HG03175 (cell line): ENCODE results near the gene IFITM1.
"Not testable (repeated sequence)": the region's sequence is repeated elsewhere in the genome, so short reads cannot be mapped to it uniquely, and the experiment has no call there.

ENCODE experiments used
- ATAC-seq: cut with Tn5 transposase; IDR thresholded peaks from one replicate; pipeline ENCODE4 v1.9.1; 2021; ENCODE audit warnings: mild to moderate bottlenecking, moderate library complexity; ENCODE audit not compliant: unreplicated experiment

Gene IFITM1

DNA sequence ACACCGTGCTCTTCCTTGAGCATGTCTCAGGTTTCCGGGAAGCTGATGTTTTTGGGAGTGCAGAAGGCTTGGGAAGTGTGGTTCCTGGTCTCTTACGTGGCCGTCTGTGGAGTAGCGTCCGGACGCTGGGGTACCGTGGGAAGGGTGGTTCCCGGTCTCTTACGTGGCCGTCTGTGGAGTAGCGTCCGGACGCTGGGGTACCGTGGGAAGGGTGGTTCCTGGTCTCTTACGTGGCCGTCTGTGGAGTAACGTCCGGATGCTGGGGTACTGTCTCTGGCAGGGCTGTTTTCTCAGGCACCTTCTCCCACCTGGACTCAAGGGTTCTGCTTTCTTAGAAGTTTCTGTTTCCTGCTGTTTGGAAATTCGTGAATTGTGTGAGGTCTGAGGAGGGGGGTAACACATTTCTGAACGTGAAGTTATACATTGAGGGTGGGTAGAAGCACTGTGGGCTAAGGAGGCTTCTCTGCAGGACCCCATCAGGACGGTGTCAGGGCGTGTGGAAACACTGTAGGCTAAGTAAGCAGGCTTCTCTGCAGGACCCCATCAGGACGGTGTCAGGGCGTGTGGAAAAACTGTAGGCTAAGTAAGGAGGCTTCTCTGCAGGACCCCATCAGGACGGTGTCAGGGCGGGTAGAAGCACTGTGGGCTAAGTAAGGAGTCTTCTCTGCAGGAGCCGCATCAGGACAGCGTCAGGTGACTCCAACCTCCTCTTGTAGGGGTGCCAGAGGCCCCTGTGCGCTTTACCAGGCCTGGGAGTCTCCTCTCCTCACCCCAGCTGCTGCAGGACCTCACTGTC is 12.2 kb downstream of the IFITM1 start:
- no peak for ATAC-seq

DNA sequence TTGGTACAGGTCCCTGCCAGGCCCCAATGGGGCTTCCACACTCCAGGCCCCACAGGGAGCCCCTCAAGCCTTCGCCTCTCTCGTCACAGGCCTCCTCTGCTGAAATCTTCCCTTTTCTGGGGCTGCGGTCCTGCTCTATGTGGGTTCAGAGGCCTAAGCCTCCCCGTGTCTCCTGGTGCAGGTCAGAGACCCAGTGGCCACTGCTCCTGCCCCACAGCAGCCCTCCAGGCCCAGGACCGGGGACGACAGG is 12.7 kb downstream of the IFITM1 start:
- ATAC-seq: peak; percentile 10

DNA sequence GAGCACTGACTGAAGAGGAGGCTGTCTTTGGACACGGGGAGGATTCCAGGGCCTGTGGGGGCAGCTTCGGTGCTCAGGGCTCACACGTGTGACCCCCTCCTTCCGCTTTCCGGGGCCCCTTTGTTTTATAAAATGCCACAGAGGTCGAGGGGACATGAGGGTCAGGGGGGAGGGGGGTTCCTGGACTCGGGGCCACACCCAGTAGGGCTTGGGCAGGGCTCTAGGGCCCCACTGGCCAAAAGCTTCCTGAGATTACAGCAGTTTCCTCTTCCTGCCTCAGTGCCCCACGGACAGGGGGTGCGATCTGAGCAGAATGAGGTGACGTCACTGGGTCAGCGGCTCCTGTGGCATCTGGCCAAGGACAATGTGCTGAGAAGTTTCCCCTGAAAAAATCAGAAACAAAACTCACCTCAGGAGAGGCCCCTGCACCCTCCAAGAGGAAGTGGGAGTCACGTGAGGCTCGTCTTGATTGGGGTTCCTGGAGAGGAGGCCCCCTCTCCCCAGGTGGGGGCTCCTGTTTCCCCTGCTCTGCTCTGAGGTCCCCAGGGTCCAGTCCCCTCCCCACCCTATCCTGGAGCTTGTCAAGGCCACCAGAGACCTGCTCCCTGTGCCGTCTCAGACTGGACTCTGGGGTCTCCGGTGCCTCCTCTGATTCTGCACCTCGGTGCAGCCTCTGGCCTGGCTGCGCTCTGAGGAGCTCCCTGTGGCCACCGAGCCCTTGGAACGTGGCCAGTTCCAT is 13.2 kb downstream of the IFITM1 start:
- peak; percentile 85 for ATAC-seq

DNA sequence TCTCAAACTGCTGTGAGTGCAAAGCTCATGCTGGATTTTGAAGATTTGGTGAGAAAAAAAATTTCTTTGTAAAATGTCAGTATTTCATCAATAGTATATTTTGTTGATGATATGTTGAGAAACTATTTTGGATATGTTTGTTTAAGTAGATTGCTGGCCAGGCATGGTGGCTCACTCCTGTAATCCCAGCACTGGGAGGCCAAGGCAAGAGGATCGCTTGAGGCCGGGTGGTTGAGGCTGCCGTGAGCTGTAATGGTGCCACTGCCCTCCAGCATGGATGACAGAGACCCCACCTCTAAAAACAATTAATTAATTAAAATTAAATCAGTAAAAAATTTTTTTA is 13.7 kb downstream of the IFITM1 start:
- no peak for ATAC-seq

DNA sequence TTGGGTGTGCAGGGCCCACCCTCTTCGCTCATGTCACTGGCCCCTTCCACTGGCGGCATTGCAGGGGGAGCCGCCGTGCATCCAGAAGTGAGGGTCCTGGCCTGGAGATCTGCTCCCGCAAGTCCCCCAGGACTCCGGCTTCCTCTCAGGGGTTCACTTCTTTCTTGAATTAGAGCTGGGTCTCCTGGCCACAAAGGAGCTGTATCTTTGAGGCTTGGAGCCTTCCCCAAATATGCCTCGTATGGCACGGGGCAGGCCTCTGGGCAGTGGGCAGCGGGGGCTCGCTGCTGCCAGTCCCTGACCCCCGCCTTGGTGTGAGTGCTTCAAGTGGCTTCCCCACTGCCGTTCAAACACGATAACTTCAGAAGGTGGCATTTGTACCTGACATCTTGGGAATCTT is 14.2 kb downstream of the IFITM1 start:
- ATAC-seq: no peak

DNA sequence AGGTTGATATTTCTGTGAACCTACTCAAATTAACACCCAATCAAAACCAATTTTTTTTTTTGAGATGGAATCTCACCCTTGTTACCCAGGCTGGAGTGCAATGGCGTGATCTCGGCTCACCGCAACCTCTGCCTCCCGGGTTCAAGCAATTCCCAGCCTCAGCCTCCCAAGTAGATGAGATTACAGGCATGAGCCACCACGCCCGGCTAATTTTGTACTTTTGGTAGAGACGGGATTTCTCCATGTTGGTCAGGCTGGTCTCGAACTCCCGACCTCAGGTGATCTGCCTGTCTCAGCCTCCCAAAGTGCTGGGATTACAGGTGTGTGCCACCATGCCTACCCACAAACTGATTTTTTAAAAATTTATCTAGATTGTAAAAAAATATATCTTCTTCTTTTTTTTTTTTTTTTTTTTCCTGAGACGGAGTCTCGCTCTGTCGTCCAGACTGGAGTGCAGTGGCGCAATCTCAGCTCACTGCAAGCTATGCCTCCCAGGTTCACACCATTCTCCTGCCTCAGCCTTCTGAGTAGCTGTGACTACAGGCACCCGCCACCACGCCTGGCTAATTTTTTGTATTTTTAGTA is 14.8 kb downstream of the IFITM1 start:
- not testable (repeated sequence) for ATAC-seq

DNA sequence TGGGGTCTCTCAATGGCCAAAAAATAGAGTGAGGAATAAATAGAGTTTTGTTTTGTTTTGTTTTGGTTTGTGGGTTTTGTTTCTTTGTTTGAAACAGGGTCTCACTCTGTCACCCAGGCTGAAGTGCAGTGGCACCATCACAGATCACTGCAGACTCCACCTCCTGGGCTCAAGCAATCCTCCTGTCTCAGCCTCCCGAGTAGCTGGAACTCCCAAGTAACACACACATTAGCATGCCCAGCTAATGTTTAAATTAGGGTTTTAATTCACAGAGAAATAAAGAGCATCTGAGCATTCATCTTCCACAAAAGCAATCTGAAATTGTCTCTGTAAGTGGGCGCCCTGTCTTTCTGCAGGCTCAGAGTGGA is 16.0 kb downstream of the IFITM1 start:
- ATAC-seq: no peak

DNA sequence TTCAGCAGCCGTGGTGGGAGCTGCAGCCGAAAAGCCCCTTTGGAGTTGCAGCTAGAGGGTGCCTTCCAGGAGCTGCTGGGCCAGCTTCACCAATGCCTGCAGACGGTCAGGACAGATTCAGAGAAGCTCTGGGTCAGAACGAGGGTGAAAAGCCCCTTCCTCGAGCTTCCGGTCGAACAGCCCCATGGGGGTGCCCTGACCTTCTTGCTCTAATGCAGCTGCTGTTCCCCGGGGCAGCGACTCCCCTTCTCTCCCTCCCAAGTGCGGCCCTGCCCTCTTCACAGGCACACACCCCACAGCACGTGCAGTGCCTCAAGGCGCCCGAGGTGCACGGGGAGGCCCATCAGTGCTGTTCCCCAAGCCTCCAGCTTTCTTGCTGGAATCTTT is 16.5 kb downstream of the IFITM1 start:
- no peak for ATAC-seq

DNA sequence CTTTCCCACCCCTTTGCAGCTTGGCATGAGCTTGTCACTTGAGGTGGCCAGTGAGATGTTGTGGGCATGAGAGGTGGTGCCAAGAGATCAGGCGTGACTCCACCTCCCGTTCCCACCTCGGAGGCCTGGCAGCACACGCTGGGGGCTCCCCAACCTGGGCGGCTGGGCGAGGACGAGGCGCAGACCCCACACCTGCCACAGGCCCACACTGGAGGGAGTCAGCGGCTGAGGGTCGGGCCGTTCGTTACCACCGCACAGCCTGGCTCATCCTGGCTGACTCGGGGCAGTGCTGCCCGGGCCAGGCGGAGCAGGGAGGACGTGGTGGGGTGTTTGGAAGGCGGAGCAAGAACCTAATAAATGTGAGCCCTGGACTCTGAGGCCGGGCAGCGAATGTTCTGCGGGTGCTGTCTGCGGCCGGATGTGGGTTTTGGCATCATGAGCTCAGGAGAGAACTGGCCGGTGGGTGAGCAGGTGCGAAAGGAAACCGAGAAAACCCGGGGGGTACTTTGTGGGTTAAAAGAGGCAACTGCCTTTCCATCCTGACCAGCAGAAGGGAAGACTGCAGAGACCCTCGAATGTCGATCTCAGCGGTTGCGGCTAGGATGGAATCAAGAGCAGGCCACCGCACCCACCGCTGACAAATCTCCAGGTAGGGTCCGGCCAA is 17.0 kb downstream of the IFITM1 start:
- no peak for ATAC-seq

DNA sequence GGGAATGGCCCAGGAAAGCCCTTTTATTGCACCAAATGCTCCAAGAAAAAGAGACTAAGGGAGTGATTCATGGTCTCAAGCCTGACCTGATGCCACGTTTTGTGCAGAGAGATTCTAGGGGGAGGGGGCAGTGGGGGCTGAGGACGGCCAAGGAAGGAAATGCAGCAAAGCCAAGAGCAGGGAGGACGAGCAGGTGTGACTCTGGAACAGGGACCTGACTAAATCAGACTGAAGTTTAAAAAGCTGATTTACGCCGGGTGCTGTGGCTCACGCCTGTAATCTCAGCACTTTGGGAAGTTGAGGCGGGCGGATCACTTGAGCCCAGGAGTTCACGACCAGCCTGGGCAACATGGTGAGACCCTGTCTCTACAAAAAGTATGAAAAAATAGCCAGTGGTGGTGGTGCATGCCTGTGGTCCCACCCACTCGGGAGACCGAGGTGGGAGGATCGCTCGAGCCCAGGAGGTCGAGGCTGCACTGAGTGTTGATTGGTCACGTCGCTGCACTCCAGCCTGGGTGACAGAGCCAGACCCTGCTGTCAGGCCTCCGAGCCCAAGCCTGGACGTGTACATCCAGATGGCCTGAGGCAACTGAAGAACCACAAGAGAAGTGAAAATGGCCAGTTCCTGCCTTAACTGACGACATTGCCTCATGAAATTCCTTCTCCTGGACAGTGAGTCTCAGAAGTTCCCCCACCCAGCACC is 17.7 kb downstream of the IFITM1 start:
- ATAC-seq: no peak

DNA sequence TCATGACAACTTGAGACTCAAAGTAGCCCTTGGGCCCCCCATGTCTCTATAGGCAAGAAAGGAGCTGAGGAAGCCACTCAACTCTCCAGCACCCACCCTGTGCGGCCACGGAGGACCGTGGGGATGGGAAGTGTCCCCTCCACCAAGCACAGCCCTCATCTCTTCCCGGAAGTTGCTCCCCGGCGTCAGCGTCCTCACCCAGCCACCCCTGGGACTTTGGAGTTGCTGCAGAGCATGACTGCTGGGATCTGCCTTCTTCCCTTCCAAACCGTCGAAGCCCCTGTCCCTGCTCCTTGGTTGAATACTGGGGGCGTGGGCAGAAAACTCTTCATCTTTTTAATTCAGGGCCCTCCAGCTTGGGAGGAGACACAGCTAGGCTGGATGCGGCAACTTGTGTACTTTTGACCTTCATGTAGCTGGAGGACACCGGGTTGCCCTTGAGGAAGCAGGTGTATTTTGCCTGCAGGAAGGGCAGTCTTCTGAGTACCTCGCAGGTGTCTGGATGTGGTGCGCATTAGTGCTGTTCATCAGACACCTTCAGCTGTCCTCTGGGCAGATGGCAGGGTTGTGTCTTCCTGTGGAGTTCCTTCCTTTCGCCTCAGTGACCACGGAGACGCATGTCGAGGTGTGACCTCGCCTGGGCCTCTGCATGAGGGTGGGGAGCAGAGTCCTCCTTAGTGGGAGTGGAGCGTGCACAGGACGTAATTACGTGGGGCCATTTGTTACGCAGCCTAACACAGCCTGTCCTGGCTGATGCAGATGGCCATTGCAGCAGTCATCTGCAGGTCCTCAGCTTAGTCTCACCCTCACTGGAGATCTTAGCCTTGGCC is 19.0 kb downstream of the IFITM1 start:
- no peak for ATAC-seq

DNA sequence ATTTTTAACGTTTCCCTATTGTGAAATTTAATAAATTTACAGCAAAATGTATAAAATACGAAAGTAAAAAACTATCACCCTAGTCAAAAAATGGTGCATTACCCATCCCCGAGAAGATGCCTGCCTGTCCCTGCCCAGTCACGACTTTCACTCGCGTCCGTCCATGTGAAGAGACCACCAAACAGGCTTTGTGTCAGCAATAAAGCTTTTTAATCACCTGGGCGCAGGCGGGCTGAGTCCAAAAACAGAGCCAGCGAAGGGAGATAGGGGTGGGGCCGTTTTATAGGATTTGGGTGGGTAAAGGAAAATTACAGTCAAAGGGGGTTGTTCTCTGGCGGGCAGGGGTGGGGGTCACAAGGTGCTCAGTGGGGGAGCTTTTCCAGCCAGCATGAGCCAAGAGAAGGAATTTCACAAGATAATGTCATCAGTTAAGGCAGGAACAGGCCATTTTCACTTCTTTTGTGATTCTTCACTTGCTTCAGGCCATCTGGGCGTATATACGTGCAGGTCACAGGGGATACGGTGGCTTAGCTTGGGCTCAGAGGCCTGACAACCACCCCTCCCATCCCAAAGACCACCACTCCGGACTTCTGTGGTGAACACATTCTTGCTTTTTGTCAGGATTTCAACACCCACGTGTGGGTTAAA is 19.9 kb downstream of the IFITM1 start:
- not testable (repeated sequence) for ATAC-seq

DNA sequence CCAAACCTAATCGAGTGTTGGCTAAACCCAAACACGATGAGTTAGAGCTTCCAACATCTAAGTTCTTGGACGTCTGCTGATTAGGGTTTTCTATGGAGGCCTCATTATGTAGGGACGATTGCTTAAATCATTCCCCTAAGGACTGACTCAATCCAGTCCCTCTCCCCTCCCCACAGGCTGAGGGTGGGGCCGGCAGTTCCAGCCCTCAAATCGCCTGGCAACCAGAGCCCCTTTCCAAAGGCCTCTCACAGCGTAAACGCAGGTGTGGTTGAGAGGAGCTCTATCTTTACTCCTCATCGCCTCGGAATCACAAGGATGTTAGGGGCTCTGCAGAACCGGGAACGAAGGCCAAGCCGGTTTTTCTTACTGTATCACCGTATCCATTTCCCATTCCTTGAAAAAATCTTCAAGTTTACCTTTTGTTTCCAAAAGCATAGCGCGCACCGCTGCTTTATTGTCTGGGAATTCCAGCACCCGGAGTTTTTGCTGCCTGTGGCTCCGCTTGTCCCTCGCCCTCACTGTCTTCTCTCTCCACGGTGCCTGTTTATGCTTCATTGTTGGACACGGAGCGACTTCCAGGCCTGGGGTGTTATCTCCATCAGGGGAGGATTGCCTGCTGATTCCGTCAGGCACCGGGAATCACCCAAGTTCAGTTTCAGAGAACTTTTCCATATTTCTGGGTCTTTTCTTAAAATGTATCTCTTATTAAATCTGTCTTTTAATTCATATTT is 20.6 kb downstream of the IFITM1 start:
- ATAC-seq: no peak

DNA sequence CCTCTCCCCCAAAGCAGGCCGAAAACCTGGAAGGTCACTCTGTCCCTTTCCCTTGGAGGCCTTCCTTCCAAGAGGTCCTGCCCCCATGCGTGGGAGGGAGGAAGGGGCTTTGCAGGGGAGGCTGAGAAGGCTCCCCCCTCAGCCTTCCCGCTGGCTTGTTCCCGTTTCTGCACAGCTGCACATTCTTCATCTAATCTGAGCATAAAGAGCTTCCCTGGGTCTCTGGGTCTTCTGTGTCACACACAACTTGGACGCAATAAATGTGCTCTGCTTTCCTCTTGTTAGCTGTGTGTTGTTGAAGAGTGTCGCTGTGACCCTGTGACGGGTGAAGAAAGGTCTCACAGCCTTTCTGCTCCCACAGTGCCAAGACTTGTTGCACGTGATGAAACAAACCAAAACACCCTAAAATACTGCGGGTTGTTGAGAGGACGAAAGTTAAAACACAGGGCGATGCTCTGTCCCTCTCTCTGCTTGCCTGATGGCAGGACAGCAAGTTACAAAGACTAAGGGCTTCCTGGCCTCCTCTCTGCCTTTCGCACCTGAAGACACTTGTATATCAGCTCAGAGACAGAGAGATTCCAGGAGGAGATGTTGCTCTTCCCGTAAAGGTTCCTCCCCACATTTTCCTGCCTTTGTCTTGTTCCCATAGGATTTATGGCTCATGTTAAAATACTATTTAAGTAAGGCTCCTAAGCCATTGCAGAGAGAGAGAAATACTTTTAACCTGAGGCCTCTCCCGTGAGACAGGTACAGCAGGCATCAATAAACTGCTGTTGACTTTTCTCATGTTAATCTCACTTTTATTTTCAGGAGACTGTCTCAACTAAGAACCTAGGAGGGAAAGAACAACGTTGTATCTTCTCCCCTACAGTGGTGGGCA is 22.2 kb downstream of the IFITM1 start:
- ATAC-seq: no peak

DNA sequence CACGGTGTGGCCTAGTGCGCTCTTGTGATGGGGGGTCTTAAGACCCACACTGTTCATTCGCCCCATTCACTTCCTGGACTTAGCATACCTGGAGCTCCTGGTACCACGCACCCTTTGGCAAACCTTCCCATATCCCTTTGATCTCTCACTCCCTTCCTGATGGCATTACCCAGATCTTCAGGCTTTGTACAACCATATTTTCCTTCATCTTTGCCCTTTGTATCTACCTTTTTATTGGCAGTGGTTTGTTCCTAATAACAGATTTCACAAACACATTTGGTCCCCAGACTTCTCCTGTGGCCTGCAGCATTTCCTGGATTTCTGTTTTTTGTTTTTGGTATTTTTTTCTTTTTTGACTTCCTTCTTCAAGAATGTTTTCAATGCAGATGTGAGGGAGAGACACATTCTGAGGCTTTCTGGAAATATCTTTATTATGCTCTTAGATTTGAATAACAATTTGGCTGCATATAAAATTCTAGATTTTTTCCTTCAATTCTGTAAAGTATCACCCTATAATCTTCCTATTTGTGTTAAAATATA is 22.9 kb downstream of the IFITM1 start:
- ATAC-seq: no peak

DNA sequence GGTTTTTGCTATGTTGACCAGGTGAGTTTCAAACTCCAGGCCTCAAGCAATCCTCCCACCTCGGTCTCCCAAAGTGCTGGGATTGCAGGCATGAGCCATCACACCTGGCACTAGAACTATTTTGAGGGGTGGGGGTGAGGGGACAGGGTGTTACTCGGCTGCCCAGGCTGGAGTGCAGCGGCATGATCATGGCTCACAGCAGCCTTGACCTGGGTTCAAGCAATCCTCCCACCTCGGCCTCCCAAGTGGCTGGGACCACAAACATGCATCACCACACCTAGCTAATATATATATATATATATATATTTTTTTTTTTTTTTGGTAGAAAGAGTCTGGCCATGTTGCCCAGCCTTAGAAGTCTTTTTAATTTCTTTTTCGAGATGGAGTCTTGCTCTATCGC is 23.9 kb downstream of the IFITM1 start:
- ATAC-seq: no peak

DNA sequence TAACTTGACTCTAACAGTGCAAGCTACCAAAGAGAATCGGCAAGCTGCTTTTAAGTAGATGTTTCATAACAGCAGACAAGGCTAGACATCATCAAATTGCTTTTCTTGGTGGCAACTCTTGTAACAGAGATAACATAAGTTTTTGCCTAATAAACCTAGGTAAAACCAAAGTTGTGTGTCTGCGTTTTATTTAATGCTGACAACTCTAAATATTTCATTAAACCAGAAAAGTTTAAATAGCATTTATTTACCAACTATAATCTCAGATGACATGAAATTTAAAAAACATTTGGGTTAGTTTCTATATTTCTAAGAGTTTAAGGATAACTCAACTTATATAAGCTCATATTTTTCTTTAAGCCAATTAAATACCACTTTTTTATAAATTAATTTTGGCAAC is 26.1 kb downstream of the IFITM1 start:
- ATAC-seq: no peak
